ENCODE data around the gene PCDH9.

Gene PCDH9

GRCh38 chr13:66693656-66694055 lies 536.5 kb downstream of the PCDH9 start:
- no peak for DNase-seq

GRCh38 chr13:66691149-66691548 lies 539.0 kb downstream of the PCDH9 start:
- no peak for DNase-seq

- no peak for DNase-seq
Observed at GRCh38 chr13:66689628-66690027, 540.5 kb downstream of the PCDH9 start.

- DNase-seq: no peak
Observed at GRCh38 chr13:66689037-66689619, 541.0 kb downstream of the PCDH9 start.

- DNase-seq: no peak
Observed at GRCh38 chr13:66681403-66681802, 548.7 kb downstream of the PCDH9 start.

GRCh38 chr13:66680031-66680430 lies 550.1 kb downstream of the PCDH9 start:
- no peak for DNase-seq

- DNase-seq: no peak
Observed at GRCh38 chr13:66675620-66676019, 554.5 kb downstream of the PCDH9 start.

GRCh38 chr13:66673401-66673800 lies 556.7 kb downstream of the PCDH9 start:
- no peak for DNase-seq

- DNase-seq: no peak
Observed at GRCh38 chr13:66665991-66666390, 564.1 kb downstream of the PCDH9 start.

- DNase-seq: no peak
Observed at GRCh38 chr13:66663711-66664110, 566.4 kb downstream of the PCDH9 start.

- DNase-seq: no peak
Observed at GRCh38 chr13:66663206-66663605, 566.9 kb downstream of the PCDH9 start.

- no peak for DNase-seq
Observed at GRCh38 chr13:66661336-66661735, 568.8 kb downstream of the PCDH9 start.

GRCh38 chr13:66660468-66660813 lies 569.7 kb downstream of the PCDH9 start:
- no peak for DNase-seq

GRCh38 chr13:66659701-66660467 lies 570.3 kb downstream of the PCDH9 start:
- DNase-seq: no peak

GRCh38 chr13:66659286-66659685 lies 570.9 kb downstream of the PCDH9 start:
- DNase-seq: no peak

- no peak for DNase-seq
Observed at GRCh38 chr13:66657165-66657881, 572.8 kb downstream of the PCDH9 start.

- DNase-seq: no peak
Observed at GRCh38 chr13:66655847-66656454, 574.2 kb downstream of the PCDH9 start.

GRCh38 chr13:66644855-66645460 lies 585.2 kb downstream of the PCDH9 start:
- DNase-seq: no peak

GRCh38 chr13:66640231-66640630 lies 589.9 kb downstream of the PCDH9 start:
- no peak for DNase-seq

GRCh38 chr13:66639044-66639443 lies 591.1 kb downstream of the PCDH9 start:
- no peak for DNase-seq

- no peak for DNase-seq
Observed at GRCh38 chr13:66635526-66635925, 594.6 kb downstream of the PCDH9 start.

- no peak for DNase-seq
Observed at GRCh38 chr13:66634384-66634783, 595.8 kb downstream of the PCDH9 start.

GRCh38 chr13:66627512-66627911 lies 602.6 kb downstream of the PCDH9 start:
- DNase-seq: no peak

Data from RPMI8226 (cell line).